Measurements from ENCODE around the gene DPP4. TPM values are rescaled to one million over a fixed set of nuclear protein-coding genes. Genes with fewer than 3 reads are reported as not detected.

DPP4 gene
- total RNA-seq, 1 donor from 2014 or later = 3.4 TPM

GRCh38 chr2:161946489-161947107, 127.4 kb downstream of the DPP4 start:
- no peak for DNase-seq (ENCODE audit: low spot score)
- intact Hi-C loops (cut with DNase I) = loop anchor here (5.0 kb wide), 1 partner anchor 359 kb away; no protein-coding TSS in a partner anchor

GRCh38 chr2:161943011-161943410, 131.0 kb downstream of the DPP4 start:
- intact Hi-C loops (cut with DNase I) = no loop called here
- no peak for DNase-seq (ENCODE audit: low spot score)

Other genes starting within 250 kb of the DPP4 start
- gene GCG, start 78.0 kb upstream of the DPP4 start, total RNA-seq = not detected
- 10.4 TPM for gene FAP, start 169.2 kb upstream of the DPP4 start, total RNA-seq
- 4.4 TPM for gene IFIH1, start 244.5 kb upstream of the DPP4 start, total RNA-seq

Measured in cardiac septum (tissue), 1 donor.